Measurements from ENCODE around the gene SLC9A9.

DNA sequence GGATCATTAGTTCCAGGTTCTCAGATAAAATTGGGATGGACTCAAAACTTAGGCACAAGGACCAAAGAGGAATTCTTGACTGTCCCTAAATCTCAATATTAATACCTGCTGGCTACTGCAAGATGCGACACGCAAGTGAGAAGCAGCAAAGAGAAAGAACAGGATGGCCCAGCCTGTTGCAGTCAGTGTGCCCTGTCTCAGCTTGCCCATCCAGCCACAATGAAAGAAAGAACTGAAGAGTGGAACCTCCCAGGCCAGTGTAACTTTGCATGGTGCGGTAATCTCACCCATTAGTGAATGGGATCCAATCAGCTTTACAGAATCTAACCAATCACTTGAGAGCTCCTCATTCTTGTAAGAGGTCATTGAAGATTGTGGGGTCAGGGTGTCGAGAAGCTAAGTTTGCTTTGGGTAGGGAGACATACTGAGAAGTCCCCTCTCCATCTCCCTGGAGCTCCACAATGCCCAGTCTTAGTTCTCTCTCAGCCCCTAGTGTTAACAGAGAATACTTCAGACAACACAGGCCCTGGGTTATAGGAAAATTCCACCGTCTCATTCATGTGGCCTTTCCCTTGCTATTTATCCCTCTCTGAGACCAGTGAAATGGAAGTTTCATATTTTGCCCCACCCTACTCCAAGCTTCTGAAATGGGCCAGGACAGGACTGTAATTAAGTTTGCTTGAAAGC is 3.2 kb upstream of the SLC9A9 start:
- TF ChIP-seq, protein P1, sequence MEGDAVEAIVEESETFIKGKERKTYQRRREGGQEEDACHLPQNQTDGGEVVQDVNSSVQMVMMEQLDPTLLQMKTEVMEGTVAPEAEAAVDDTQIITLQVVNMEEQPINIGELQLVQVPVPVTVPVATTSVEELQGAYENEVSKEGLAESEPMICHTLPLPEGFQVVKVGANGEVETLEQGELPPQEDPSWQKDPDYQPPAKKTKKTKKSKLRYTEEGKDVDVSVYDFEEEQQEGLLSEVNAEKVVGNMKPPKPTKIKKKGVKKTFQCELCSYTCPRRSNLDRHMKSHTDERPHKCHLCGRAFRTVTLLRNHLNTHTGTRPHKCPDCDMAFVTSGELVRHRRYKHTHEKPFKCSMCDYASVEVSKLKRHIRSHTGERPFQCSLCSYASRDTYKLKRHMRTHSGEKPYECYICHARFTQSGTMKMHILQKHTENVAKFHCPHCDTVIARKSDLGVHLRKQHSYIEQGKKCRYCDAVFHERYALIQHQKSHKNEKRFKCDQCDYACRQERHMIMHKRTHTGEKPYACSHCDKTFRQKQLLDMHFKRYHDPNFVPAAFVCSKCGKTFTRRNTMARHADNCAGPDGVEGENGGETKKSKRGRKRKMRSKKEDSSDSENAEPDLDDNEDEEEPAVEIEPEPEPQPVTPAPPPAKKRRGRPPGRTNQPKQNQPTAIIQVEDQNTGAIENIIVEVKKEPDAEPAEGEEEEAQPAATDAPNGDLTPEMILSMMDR (IDR thresholded peaks at IDR 0.05; ENCODE audit: low read length) = no peak
- TF ChIP-seq EZH2phosphoT487 (IDR thresholded peaks at IDR 0.05; ENCODE audit: low read length) = no peak
